HG02798 (cell line): ENCODE data around the gene NDUFA9.

Experiments used
- ATAC-seq: cut with Tn5 transposase; IDR thresholded peaks from one replicate; pipeline ENCODE4 v1.9.1; 2021; ENCODE audit warnings: mild to moderate bottlenecking; ENCODE audit not compliant: unreplicated experiment, poor library complexity

The NDUFA9 gene

DNA sequence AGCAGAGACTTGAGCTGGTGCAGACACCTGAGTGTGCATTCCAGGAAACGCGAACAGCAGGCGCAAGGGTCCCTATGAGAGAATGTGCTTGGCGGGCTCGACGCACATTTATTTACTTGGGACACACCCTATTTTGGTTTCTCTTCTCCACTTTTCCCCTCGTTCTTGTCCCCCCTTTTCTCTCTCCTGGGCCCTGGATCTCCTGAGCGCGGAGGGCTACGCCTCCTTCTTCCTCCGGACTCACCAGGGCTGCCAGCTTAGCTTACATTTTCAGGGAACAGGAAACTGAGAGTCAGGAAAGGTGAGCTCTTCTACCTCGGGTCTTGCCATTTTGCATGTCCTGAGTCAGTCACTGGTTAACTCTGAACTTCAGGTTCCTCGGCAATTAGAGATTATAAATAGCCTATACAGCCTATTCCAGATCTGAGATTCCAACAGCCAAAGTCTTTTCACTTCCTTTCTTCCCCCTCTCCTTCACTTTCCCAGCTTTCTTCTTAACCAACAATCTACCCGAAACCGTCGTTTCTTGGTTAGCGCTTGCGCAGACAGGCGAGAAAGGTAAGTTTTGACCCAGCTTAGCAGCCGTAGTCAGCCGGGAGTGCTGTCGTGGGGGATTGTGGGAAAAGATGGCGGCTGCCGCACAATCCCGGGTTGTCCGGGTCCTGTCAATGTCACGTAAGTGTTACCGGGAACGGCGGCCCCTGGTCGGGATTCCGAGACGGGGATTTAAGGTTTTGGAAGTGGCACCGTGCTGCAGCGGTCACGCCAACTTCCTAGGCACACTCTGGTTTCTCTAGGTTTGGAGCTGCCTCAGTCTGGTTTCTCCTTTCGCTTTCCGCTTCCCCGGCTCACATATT lies at the start of gene NDUFA9, which contains the start of gene AKAP3:
Gene NDUFA9 (plus strand): TSS at position 614 of the 857 bp plus-strand sequence. CDS start 13 bp downstream, at position 627.
Gene AKAP3 (minus strand): TSS at position 551 of the 857 bp plus-strand sequence. CDS start 10,855 bp downstream, outside the sequence.
- ATAC-seq, result peak; percentile 91

DNA sequence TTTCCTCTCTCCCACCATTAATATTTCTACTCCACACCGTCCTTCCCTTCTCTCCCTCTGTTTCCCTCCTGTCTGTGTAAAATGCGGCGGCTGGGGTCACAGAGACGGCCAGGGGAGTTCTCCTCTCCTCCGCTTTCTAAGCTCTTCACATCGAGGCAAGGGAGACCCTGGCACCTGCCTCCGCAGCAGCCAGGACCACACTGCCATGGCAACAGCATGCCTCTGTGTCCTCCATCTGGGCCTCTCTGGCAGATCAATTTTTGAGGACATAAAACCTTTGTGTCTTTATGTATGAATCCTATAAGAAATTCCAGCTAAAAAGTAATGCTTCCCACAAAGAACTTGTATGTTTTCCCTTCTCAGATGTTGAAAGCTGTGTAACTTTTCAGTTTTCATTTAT lies 45.5 kb upstream of the NDUFA9 start:
- no peak for ATAC-seq

GRCh38 chr12:4603946-4604345 lies 45.0 kb upstream of the NDUFA9 start:
- no peak for ATAC-seq

- ATAC-seq, result peak; percentile 96
Observed at GRCh38 chr12:4604684-4605193, 44.2 kb upstream of the NDUFA9 start.

- ATAC-seq, result no peak
Observed at GRCh38 chr12:4607056-4607455, 41.9 kb upstream of the NDUFA9 start.

GRCh38 chr12:4609071-4609470 lies 39.8 kb upstream of the NDUFA9 start:
- ATAC-seq, result no peak

DNA sequence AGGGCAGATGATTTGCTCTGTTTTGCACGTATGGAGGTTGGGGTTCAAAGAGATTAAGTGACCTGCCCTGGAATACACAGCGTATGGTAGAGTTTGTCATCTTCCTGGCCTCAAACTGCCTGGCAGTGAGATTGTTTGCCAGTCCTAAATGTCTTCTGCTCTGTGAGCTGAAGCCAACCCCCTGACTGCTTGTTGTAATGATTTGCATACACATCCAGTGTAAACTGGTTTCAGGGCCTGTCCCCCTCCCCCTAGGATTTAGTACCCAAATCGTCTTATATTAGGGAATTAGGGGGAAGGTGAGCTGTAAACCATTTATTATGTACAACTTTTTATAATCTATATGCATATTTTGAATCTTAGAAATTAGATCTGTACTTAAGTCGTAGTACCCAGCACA lies 38.4 kb upstream of the NDUFA9 start:
- no peak for ATAC-seq

DNA sequence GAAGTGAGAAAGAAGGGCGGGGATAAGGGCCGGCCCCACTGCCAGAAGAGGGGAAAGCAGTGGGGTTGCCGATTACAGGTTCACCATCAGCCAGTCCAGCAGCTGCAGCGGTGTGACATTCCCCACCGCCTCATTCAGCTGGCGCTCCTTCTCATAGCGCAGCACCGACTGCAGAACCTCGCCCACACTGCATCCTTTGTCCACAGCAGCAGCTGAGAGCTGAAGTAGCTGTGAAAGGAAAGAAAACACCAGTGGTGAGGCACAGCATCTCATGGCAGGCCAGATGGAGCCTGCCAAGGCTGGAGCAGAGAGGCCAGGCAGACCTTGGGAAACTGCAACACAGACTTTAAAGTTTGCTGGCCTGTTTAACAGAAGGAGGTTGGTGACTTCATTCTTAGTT lies 33.2 kb upstream of the NDUFA9 start:
- ATAC-seq, result no peak

DNA sequence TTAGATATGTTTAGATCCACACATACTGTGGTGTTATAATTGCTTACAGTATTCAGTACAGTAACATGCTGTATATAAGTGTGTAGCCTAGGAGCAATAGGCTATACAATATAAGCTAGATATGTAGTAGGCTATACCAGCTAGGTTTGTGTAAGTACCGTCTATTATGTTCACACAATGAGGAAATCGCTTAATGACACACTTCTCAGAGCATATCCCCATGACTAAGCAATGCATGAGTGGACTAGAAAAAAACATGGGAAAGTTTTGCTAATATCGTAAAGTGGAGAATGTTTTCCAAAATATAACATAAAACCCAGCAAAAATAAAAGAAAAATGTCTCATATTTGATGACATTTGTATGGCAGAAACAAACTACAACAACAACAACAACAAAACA lies 27.4 kb upstream of the NDUFA9 start:
- ATAC-seq, result no peak

- ATAC-seq, result no peak
Observed at GRCh38 chr12:4626543-4626942, 22.4 kb upstream of the NDUFA9 start.

GRCh38 chr12:4628406-4628805 lies 20.5 kb upstream of the NDUFA9 start:
- no peak for ATAC-seq

GRCh38 chr12:4630262-4630661 lies 18.7 kb upstream of the NDUFA9 start:
- no peak for ATAC-seq

GRCh38 chr12:4643747-4644146 lies 5.2 kb upstream of the NDUFA9 start:
- ATAC-seq, result no peak

DNA sequence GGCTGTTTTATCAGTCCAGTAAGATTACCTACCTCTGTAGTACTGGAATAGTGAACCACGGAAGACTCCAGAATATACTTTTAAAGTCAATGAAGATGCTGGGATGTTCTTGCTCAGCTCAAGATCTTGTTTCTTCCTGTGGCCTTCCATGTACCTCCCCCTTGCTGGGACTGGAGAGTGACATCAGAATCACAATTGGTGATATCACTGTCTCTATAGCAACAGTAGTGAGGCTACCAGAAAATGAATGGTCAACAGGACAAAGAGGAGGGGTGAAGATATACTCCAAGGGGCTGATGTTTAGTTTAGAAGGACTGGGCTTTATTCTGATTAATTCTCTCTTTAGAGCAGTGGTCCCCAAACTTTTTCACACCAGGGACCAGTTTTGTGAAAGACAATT lies 3.9 kb upstream of the NDUFA9 start:
- ATAC-seq, result no peak

DNA sequence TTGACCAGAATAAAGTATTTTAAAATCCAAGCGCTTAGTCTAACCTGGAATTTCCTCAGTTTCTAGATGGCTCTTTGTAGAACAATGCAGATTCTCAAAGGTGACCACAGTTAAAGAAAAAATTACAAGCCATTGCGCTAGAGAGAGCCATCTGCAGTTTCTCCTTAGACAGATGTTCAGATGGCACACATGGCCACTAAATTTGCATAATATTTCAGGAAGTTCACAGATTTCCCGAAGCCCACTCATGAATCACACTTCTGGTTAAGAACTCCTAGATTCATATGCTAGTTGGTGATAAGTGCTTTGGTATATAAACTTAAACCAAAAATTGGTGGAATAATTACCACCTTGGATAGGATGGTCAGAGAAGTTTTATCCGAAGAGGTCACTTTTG lies 812 bp upstream of the NDUFA9 start:
- ATAC-seq, result peak; percentile 21

DNA sequence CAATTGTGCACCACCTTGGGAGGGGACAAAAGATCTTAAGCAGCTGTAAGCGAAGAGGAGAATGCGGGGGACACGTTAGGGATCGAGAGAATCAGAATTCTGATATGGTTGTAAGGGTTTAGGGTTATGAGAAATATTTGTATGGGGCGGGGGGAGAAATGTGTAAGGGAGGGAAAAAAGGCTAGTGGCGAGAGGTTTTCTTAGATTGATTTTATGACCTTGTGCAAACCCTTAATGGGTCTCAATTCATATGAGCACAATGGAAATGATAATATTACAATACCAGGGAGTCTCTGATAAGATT lies 396 bp downstream of the NDUFA9 start:
- no peak for ATAC-seq

DNA sequence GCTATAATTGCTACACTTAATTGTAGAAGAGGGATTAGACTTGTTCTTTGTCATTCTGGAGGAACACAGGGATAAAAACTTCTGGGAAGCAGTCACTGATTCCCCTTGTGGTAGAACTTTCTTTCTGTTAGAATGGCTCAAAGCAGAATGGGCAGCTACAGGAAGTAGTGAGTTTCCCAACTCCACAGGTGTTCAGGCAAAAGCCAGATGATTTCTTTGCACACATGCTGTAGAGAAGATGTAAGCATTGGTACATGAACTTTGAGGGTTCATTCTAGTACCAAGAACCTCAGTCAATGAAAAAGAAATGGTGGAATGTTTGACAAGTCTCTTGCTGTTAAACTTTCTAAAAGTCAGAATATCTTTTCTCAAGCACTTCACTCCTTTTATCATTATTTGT lies 4.3 kb downstream of the NDUFA9 start:
- no peak for ATAC-seq

GRCh38 chr12:4653691-4654090 lies 4.8 kb downstream of the NDUFA9 start:
- ATAC-seq, result no peak

DNA sequence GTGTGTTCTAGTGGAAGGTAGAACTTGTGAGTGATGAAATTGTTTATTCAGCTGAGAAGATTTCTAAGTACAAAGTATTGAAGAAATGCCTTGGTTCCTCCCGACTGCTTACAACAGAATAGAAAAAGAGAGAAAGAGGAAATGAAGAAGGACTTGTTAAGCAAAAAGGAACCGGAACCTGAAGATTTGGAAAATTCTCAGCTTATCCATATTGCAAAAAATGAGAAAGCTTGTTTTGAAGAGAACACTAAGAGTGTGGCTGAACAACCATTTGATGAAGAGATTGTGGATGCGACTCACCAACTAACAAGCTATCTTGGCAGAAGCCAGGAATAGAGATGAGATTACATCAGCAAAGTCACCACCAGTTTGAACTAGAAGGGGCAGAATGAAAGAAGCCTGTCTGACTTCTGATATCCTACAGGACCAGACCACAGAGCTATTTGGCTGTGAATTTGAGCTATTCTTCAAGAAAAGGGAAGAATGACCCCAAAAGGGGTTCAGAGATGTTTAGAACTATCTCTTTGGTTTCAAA lies 15.1 kb downstream of the NDUFA9 start:
- ATAC-seq, result no peak

DNA sequence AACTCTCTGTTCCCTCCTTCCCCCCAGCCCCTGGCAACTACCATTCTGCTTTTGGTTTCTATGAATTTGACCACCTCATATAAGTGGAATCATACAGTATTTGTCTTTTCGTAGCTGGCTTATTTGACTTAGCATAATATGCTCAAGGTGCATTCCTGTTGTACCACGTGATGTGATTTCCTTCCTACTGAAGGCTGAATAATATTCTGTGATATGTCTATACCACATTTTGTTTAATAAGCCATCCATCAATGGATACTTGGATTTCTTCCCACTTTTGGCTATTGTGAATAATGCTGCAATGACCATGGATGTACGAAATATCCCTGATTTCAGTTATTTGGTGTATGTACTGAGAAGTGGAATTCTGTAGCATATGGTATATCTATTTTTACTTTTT lies 16.3 kb downstream of the NDUFA9 start:
- ATAC-seq, result no peak

GRCh38 chr12:4679711-4680110 lies 30.8 kb downstream of the NDUFA9 start:
- no peak for ATAC-seq

- no peak for ATAC-seq
Observed at GRCh38 chr12:4681732-4682131, 32.8 kb downstream of the NDUFA9 start.
